Chondrocyte (in vitro differentiated cells): Measurements from ENCODE around the gene YTHDF1. TPM values are rescaled to one million over a fixed set of nuclear protein-coding genes. Genes with fewer than 3 reads are reported as not detected.

Source experiments
- DNase-seq: peaks from one replicate; pipeline ENCODE4 v3.0.0; 2021; ENCODE audit warnings: mixed read lengths, low spot score
- H3K27ac Mint-ChIP-seq: one replicate; pipeline ENCODE4 v1.8.0; 2021; ENCODE audit warnings: mild to moderate bottlenecking, moderate library complexity, mixed read lengths; ENCODE audit not compliant: unreplicated experiment
- H3K27me3 Mint-ChIP-seq: 2 replicates; pipeline ENCODE4 v1.8.0; 2021; ENCODE audit warnings: low read depth, mixed read lengths
- H3K36me3 Mint-ChIP-seq: 2 replicates; pipeline ENCODE4 v1.8.0; 2021; ENCODE audit warnings: low read depth, mixed read lengths
- H3K4me1 Mint-ChIP-seq: 2 replicates; pipeline ENCODE4 v1.8.0; 2021; ENCODE audit warnings: low read depth, mild to moderate bottlenecking, mixed read lengths
- H3K4me3 Mint-ChIP-seq: one replicate; pipeline ENCODE4 v1.8.0; 2021; ENCODE audit warnings: mild to moderate bottlenecking, moderate library complexity, mixed read lengths; ENCODE audit not compliant: unreplicated experiment
- H3K9me3 Mint-ChIP-seq: 2 replicates; pipeline ENCODE4 v1.8.0; 2021; ENCODE audit warnings: low read depth, mixed read lengths
- total RNA-seq: library from RNA; stranded (reverse); gene quantifications from 3 replicates; pipeline ENCODE4 v1.2.1, GENCODE V29; 2021
- TF ChIP-seq, protein P1 (sequence below): fragments of 200-600 bp; sonication (generic); IDR thresholded peaks from 2 replicates; pipeline ENCODE4 v1.5.0; 2021; ENCODE audit warnings: antibody characterized with exemption, mild to moderate bottlenecking, moderate library complexity

Gene YTHDF1
- total RNA-seq, 1 donor from 2014 or later, result 39.1 TPM

DNA sequence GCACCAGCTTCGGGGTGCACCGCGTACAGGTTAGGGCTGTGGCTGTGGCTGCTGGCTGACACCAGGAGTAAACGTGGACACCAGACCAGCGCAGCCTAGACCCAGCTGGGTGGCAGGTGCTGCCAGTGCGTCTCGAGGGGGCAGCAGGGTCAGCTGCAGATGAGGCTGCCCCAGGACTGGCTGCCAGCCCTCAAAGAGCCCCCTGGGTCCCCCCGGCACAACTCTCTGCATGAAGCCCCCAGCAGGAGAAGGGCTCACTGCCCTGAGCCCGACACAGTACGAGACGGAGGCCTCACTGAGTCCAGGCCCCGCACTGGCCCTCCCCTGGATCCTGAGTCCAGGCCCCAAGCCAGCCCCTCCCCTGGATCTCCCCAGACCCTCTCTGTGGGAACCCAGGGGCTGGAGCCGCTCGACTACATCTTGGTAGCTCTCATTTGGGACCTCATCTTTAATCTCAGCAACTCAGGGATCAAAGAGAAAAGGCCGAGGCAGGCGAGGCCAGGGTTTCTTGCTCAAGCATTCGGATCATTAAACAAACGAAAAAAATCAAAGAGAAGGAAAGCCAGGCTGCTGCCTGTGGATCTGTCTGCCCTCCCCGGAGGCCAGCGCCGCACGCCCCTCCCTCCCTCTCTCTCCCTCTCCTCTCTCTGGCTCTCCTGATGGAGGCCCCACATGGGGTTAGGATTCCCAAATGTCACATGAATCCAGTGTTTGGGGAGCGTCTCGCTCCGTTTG is 45.3 kb upstream of the YTHDF1 start:
- H3K36me3 Mint-ChIP-seq, result peaks cover 5% of the 10 kb centered on the region
- H3K27ac Mint-ChIP-seq, result no peak overlapping the region
- H3K4me1 Mint-ChIP-seq, result peaks cover 22% of the 10 kb centered on the region
- H3K27me3 Mint-ChIP-seq, result peaks cover 7% of the 10 kb centered on the region
- H3K4me3 Mint-ChIP-seq, result no peak overlapping the region
- no peak for DNase-seq
- H3K9me3 Mint-ChIP-seq, result peaks cover 4% of the 10 kb centered on the region
- TF ChIP-seq, protein P1, sequence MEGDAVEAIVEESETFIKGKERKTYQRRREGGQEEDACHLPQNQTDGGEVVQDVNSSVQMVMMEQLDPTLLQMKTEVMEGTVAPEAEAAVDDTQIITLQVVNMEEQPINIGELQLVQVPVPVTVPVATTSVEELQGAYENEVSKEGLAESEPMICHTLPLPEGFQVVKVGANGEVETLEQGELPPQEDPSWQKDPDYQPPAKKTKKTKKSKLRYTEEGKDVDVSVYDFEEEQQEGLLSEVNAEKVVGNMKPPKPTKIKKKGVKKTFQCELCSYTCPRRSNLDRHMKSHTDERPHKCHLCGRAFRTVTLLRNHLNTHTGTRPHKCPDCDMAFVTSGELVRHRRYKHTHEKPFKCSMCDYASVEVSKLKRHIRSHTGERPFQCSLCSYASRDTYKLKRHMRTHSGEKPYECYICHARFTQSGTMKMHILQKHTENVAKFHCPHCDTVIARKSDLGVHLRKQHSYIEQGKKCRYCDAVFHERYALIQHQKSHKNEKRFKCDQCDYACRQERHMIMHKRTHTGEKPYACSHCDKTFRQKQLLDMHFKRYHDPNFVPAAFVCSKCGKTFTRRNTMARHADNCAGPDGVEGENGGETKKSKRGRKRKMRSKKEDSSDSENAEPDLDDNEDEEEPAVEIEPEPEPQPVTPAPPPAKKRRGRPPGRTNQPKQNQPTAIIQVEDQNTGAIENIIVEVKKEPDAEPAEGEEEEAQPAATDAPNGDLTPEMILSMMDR, result no peak

DNA sequence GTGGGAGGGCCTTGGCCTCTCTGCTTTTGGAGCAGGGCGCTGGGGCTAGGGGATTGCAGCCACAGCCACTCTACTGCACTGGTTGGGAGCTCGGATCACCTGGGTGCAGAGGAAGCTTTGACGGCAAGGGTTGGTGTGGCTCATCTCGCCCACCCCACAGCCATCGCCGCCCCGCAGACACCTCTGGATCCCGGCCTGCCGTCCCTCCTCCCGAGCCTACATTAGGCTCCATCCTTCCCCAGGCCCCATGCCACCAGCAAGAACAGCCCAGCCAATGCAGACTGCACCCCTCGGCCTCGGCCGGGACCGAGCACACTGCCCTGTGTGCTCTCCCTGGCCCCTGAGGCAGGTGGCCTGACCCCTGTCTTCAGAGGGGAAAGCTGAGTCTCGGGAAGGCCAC is 44.6 kb upstream of the YTHDF1 start:
- Mint-ChIP-seq H3K4me3 (no peak overlapping the region), H3K9me3 (peaks cover 4% of the 10 kb centered on the region), H3K36me3 (peaks cover 5% of the 10 kb centered on the region), H3K27ac (no peak overlapping the region), H3K4me1 (peaks cover 22% of the 10 kb centered on the region), H3K27me3 (peaks cover 8% of the 10 kb centered on the region)
- DNase-seq, result no peak
- TF ChIP-seq, protein P1, result no peak

DNA sequence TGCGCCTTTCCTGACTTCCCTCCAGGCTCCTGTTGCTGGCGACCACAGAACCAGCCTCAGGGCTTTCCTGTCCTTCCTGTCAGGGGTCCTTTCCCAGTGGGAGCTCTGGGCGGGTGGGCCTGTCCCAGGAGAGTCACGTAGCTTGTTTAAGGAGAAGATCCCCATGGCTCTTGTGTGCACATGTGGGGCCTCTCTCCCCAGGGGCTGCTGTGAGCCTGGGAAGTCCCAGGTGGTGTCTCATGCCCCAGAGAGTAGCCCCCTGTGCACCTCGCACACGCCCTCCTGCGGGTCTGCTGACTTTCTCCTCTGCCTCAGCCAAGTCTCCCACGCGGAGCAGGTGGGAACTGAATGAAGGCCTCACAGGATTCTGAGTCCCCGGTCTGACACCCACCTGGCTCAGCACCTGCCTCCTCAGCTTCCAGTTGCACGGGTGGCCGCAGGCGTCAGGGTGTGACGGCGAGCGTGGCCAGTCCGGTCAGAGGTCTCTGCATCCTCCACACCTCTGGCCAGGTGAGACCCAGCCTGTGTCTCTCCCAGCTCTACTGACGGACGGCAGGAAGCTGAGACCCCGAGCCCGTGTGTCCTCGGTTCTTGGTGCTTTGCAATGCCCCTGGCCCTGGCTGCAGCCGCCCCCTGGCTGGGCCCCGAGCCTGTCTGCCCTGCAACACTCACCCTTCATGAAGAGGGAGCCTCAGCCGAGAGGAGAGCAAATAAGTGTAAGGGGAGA is 44.0 kb upstream of the YTHDF1 start:
- TF ChIP-seq, protein P1, result no peak
- Mint-ChIP-seq H3K4me3 (no peak overlapping the region), H3K4me1 (peaks cover 20% of the 10 kb centered on the region), H3K27ac (no peak overlapping the region), H3K9me3 (peaks cover 4% of the 10 kb centered on the region), H3K27me3 (peaks cover 13% of the 10 kb centered on the region), H3K36me3 (peaks cover 5% of the 10 kb centered on the region)
- no peak for DNase-seq

DNA sequence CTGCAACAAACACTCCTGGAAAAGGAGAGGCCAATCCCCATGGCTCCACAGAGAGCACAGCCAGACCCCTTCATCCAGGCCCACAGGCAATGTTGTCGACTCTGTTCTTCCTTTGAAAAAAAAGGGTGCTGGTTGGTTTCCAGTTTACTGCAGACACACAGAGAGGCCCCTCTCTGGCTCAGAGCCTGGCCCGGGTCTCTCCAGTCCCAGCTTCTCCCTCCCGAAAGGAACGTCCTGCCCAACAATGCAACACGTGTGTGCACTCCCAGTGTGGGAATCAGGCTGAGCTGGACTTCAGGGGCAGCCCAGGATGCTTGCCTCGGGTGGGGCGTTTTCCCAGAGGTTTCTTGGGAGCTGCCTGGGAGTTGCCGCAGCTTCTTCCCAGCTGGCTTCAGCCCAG is 42.9 kb upstream of the YTHDF1 start:
- no peak for DNase-seq
- TF ChIP-seq, protein P1, result no peak
- H3K27ac Mint-ChIP-seq, result no peak overlapping the region
- peaks cover 4% of the 10 kb centered on the region for H3K9me3 Mint-ChIP-seq
- H3K4me1 Mint-ChIP-seq, result peaks cover 14% of the 10 kb centered on the region
- H3K4me3 Mint-ChIP-seq, result no peak overlapping the region
- H3K36me3 Mint-ChIP-seq, result peaks cover 5% of the 10 kb centered on the region
- H3K27me3 Mint-ChIP-seq, result peaks cover 12% of the 10 kb centered on the region

DNA sequence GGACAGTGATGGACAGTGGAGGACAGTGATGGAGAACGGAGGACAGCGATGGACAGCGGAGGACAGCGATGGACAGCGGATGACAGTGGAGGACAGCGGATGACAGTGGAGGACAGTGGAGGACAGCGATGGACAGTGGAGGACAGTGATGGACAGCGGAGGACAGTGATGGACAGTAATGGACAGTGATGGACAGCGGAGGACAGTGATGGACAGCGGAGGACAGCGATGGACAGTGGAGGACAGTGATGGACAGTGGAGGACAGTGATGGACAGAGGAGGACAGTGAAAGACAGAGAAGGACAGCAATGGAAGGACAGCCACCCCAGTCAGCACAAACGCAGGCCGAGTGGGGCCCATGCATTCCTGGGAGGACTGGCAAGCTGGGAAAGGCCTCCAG is 41.7 kb upstream of the YTHDF1 start:
- H3K27ac Mint-ChIP-seq, result no peak overlapping the region
- H3K36me3 Mint-ChIP-seq, result peaks cover 5% of the 10 kb centered on the region
- no peak for DNase-seq
- H3K4me3 Mint-ChIP-seq, result no peak overlapping the region
- TF ChIP-seq, protein P1, result no peak
- peaks cover 19% of the 10 kb centered on the region for H3K27me3 Mint-ChIP-seq
- peaks cover 4% of the 10 kb centered on the region for H3K9me3 Mint-ChIP-seq
- peaks cover 20% of the 10 kb centered on the region for H3K4me1 Mint-ChIP-seq
